Tibial nerve (tissue), 4 donors: ENCODE results near the gene ELL. TPM values are rescaled to one million over a fixed set of nuclear protein-coding genes. Genes with fewer than 3 reads are reported as not detected.

Experiments
- DNase-seq, 2 donors: peaks; one replicate each; pipeline ENCODE4 v3.0.0-alpha.2; 2019; ENCODE audit warnings: low spot score in 2 of 2
- H3K27ac ChIP-seq, 4 donors: fragments of 200-600 bp; sonication (generic) in 3 of 4; one replicate each; pipeline ENCODE4 v1.5.1; 2017 to 2019; ENCODE audit warnings: mild to moderate bottlenecking in 1 of 4
- H3K27me3 ChIP-seq, 2 donors: fragments of 200-600 bp; sonication (generic) in 1 of 2; one replicate each; pipeline versions ENCODE4 v1.5.1 to v1.6.0; 2017 to 2019
- H3K36me3 ChIP-seq, 3 donors: fragments of 200-600 bp; sonication (generic); one replicate each; pipeline ENCODE4 v1.5.1; 2018 to 2019
- H3K4me1 ChIP-seq, 4 donors: fragments of 200-600 bp; sonication (generic) in 3 of 4; one replicate each; pipeline ENCODE4 v1.5.1; 2017 to 2019
- H3K4me3 ChIP-seq, 4 donors: fragments of 200-600 bp; sonication (generic) in 3 of 4; one replicate each; pipeline ENCODE4 v1.5.1; 2017 to 2019; ENCODE audit warnings: mild to moderate bottlenecking in 1 of 4, moderate library complexity in 1 of 4
- H3K9me3 ChIP-seq, 4 donors: fragments of 200-600 bp; sonication (generic) in 3 of 4; one replicate each; pipeline ENCODE4 v1.5.1; 2017 to 2019
- EP300 ChIP-seq, 2 donors: sonication (generic); formaldehyde crosslinking; IDR thresholded peaks; one replicate each; pipeline ENCODE4 v1.6.1; 2017; ENCODE audit warnings: antibody characterized with exemption in 2 of 2, mild to moderate bottlenecking in 1 of 2
- POLR2A ChIP-seq, 2 donors: fragments of 450-650 bp; IDR thresholded peaks; one replicate each; pipeline ENCODE4 v1.6.1; 2017; ENCODE audit warnings: antibody characterized with exemption in 2 of 2, mild to moderate bottlenecking in 2 of 2, moderate library complexity in 2 of 2
- WGBS, 2 donors: methylation state at CpG; one replicate each; pipeline ENCODE4 v1.1.5; 2018; 5-methylcytosine and 5-hydroxymethylcytosine counted together
- total RNA-seq, 4 donors: library from RNA; depleted of rRNA; stranded (reverse); fragments of >200 nt; gene quantifications; one replicate each; pipeline ENCODE4 v1.1.0, GENCODE V29; 2016
- TF ChIP-seq, protein P1 (sequence below), 5 experiments: fragments of 200-600 bp in 3 of 5; fragments of 450-650 bp in 2 of 5; sonication (generic) in 3 of 5; IDR thresholded peaks; one replicate each; pipeline ENCODE4 v1.5.1; 2016 to 2019; ENCODE audit warnings: antibody characterized with exemption in 5 of 5, mild to moderate bottlenecking in 3 of 5, moderate library complexity in 2 of 5

Gene ELL
- total RNA-seq, 4 donors from 2014 or later: 13.8 to 45.9 (median 26.0) TPM

DNA sequence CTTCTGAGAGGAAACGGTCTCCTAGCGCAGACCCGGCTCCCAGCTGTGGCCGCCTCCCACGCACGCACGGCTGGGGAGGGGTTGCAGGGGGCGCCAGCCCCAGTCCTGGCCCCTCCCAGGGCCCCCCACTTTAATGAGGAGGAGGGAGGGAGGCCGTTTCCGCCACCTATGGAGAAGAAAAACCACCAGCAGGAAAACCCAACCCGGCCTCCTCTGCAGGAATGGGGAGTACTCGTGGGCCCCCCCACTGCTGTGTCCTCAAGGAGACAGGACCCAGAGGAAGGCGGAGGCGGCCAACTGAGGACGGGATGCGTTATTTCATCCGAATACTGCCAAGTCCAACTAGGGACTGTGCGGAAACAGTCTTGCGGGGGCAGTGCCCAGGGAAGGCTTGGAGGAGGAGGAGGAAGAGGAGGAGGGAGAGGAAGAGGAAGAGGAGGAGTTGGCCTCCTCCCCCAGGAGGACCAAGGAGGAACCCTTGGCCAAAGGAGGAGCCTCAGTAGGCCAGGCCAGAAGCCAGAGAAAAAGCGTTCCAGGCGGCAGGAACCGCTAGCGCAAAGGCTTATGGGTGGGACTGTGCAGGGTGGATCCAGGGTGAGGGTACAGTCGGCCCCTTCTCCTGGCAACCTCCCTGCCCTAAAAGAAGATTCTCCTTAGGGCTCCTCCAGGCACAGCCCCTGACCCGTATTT is 106.5 kb downstream of the ELL start:
- H3K36me3 ChIP-seq: no peaks in the 10 kb centered on the region
- H3K27ac ChIP-seq: peak overlapping the region; percentile 85 to 97 (median 89)
- H3K9me3 ChIP-seq: no peaks in the 10 kb centered on the region
- peak; percentile 61 to 69 for DNase-seq
- H3K4me1 ChIP-seq: peaks cover 0 to 61% (median 43%) of the 10 kb centered on the region in 4 donors
- H3K27me3 ChIP-seq: no peaks in the 10 kb centered on the region
- WGBS, 2 donors: 1 to 6% methylated on average over 17 to 25 of the region's 25 CpGs
- H3K4me3 ChIP-seq: peak overlapping the region; percentile 13 to 73 (median 20)
- TF ChIP-seq, protein P1, sequence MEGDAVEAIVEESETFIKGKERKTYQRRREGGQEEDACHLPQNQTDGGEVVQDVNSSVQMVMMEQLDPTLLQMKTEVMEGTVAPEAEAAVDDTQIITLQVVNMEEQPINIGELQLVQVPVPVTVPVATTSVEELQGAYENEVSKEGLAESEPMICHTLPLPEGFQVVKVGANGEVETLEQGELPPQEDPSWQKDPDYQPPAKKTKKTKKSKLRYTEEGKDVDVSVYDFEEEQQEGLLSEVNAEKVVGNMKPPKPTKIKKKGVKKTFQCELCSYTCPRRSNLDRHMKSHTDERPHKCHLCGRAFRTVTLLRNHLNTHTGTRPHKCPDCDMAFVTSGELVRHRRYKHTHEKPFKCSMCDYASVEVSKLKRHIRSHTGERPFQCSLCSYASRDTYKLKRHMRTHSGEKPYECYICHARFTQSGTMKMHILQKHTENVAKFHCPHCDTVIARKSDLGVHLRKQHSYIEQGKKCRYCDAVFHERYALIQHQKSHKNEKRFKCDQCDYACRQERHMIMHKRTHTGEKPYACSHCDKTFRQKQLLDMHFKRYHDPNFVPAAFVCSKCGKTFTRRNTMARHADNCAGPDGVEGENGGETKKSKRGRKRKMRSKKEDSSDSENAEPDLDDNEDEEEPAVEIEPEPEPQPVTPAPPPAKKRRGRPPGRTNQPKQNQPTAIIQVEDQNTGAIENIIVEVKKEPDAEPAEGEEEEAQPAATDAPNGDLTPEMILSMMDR (IDR thresholded peaks at IDR 0.05): no peak
- peak in 1 of 2 donors; percentile 88 for TF ChIP-seq EP300 (IDR thresholded peaks at IDR 0.05)
- TF ChIP-seq POLR2A (IDR thresholded peaks at IDR 0.05): peak; percentile 32 to 72

DNA sequence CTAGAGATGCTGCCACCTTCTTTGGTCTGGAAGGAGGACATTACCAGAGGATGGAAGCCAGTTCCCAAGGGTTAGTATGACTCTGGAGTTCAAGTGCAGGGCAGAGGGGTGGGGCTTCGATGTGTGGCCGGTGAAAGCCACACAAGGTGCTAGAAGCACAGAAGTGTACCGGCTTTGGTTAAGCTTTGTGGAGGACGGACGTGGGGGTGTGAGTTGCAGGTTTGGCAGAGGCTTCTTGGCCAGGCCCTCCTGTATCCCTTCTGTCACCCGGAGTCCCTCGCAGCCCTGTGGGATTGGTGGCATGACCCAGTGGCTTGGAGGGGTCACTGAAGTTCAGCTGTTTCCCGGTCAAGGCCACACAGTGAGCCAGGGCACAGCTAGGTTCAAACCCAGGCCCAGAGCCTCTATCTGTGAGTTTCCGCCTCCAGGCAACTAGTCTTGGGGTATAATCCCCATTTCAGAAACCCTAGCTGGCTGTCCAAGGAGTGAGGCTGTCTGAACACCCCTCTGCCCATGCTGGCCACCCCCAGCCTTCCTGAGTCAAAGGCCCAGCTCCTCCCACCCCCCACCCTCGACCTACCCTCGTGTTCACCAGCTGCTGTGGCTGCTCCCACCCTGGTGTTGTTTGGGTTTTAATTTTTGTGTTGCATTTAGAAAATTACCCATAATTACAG is 107.2 kb downstream of the ELL start:
- TF ChIP-seq EP300 (IDR thresholded peaks at IDR 0.05): no peak
- TF ChIP-seq, protein P1 (IDR thresholded peaks at IDR 0.05): no peak
- no peak for TF ChIP-seq POLR2A (IDR thresholded peaks at IDR 0.05)
- H3K27ac ChIP-seq: peak overlapping the region; percentile 85 to 97 (median 89)
- WGBS, 2 donors: 7 to 9% methylated on average over 11 of the region's 11 CpGs
- peaks cover 0 to 59% (median 41%) of the 10 kb centered on the region in 4 donors for H3K4me1 ChIP-seq
- H3K36me3 ChIP-seq: no peaks in the 10 kb centered on the region
- no peaks in the 10 kb centered on the region for H3K9me3 ChIP-seq
- peak overlapping the region; percentile 13 to 73 (median 20) for H3K4me3 ChIP-seq
- no peak for DNase-seq
- no peaks in the 10 kb centered on the region for H3K27me3 ChIP-seq

DNA sequence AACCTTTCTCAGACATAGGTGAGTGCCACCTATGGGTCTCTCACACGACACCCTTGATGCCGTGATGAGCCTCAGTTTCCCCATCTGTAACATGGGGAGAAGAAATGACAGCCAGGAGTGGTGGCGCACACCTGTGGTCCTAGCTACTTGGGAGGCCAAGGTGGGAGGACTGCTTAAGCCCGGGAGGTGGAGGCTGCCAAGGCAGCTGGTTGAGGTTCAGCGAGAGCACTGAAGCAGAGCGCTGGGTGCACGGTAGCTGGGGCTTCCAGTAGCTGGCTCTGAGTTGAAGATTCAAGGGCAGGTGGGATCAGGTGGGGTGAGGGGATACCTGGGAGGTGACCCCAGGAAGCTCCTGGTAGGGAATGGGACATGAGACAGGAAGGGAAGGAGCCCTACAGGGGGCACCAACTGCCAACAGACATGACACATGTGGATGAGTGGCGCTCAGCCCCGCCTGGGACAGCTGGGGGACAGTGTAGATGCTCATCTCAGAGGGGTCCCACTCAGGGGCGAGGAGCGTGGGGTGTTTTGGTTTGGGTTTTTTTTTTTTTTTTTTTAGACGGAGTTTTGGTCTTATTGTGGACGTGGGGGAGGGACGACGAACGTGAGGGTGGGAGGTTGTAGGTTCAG is 109.1 kb downstream of the ELL start:
- Histone ChIP-seq H3K9me3 (no peaks in the 10 kb centered on the region), H3K27me3 (no peaks in the 10 kb centered on the region), H3K36me3 (no peaks in the 10 kb centered on the region), H3K4me1 (peaks cover 0 to 46% (median 29%) of the 10 kb centered on the region in 4 donors), H3K27ac (no peak overlapping the region), H3K4me3 (no peak overlapping the region)
- no peak for DNase-seq
- no peak for TF ChIP-seq EP300 (IDR thresholded peaks at IDR 0.05)
- TF ChIP-seq, protein P1 (IDR thresholded peaks at IDR 0.05): no peak
- TF ChIP-seq POLR2A (IDR thresholded peaks at IDR 0.05): no peak
- 76 to 78% methylated on average over 16 of the region's 16 CpGs for WGBS, 2 donors

- no peak overlapping the region for H3K27ac ChIP-seq
- DNase-seq: no peak
- TF ChIP-seq POLR2A (IDR thresholded peaks at IDR 0.05): no peak
- TF ChIP-seq EP300 (IDR thresholded peaks at IDR 0.05): no peak
- TF ChIP-seq, protein P1 (IDR thresholded peaks at IDR 0.05): peak in 3 of 5 experiments; percentile 19 to 28 (median 25)
- no peak overlapping the region for H3K4me3 ChIP-seq
- WGBS, 2 donors: 48 to 50% methylated on average over 10 of the region's 10 CpGs
- H3K4me1 ChIP-seq: peaks cover 0 to 16% (median 0%) of the 10 kb centered on the region in 4 donors
- no peaks in the 10 kb centered on the region for H3K27me3 ChIP-seq
- H3K36me3 ChIP-seq: no peaks in the 10 kb centered on the region
- H3K9me3 ChIP-seq: no peaks in the 10 kb centered on the region
Measured at GRCh38 chr19:18408053-18408476, 113.8 kb downstream of the ELL start.
